HepG2 (cell line): ENCODE measurements around the gene EEF1AKMT4. TPM values are rescaled to one million over a fixed set of nuclear protein-coding genes. Genes with fewer than 3 reads are reported as not detected.

Experiments used
- KLF16 ChIP-seq, 2 experiments: sonication (generic) in 1 of 2; formaldehyde crosslinking in 1 of 2; IDR thresholded peaks; 2 replicates each; pipeline versions ENCODE4 v1.6.1 to v1.8.0; 2016 to 2023; ENCODE audit warnings: missing genetic modification reagents in 2 of 2, missing compliant biosample characterization in 1 of 2
- MEIS2 ChIP-seq: sonication (generic); formaldehyde crosslinking; IDR thresholded peaks from 2 replicates; pipeline ENCODE4 v1.9.0; 2021; ENCODE audit warnings: mild to moderate bottlenecking, missing genetic modification reagents
- NCOA2 ChIP-seq: sonication (generic); formaldehyde crosslinking; IDR thresholded peaks from 2 replicates; pipeline ENCODE4 v1.8.0; 2022; ENCODE audit warnings: inconsistent platforms
- RELA ChIP-seq: sonication (generic); formaldehyde crosslinking; IDR thresholded peaks from 2 replicates; pipeline ENCODE4 v1.4.0; 2020; ENCODE audit warnings: missing genetic modification reagents
- RFXANK ChIP-seq: IDR thresholded peaks from 2 replicates; pipeline ENCODE4 v1.6.1; 2016
- SNAI1 ChIP-seq: sonication (generic); formaldehyde crosslinking; IDR thresholded peaks from 2 replicates; pipeline ENCODE4 v1.5.0; 2020; ENCODE audit warnings: mild to moderate bottlenecking, missing genetic modification reagents, borderline replicate concordance
- TCF12 ChIP-seq, 2 experiments: fragments of 450-650 bp in 1 of 2; sonication (generic) in 1 of 2; formaldehyde crosslinking in 1 of 2; IDR thresholded peaks; 2 replicates each; pipeline versions ENCODE4 v1.6.1 to v1.8.0; 2017 to 2022; ENCODE audit warnings: antibody characterized with exemption in 1 of 2, mild to moderate bottlenecking in 1 of 2, missing genetic modification reagents in 1 of 2, moderate library complexity in 1 of 2
- TOPORS ChIP-seq: sonication (generic); formaldehyde crosslinking; IDR thresholded peaks from 2 replicates; pipeline ENCODE4 v1.8.0; 2023; ENCODE audit warnings: mild to moderate bottlenecking, missing genetic modification reagents
- U2AF2 ChIP-seq: fragments of 200-400 bp; formaldehyde crosslinking; IDR thresholded peaks from 2 replicates; pipeline ENCODE4 v1.6.1; 2017; ENCODE audit warnings: low read depth, mild to moderate bottlenecking, low read length
- ZNF121 ChIP-seq: sonication (generic); formaldehyde crosslinking; IDR thresholded peaks from 2 replicates; pipeline ENCODE4 v1.5.0; 2020; ENCODE audit warnings: mild to moderate bottlenecking, missing genetic modification reagents
- ZNF33A ChIP-seq: sonication (generic); formaldehyde crosslinking; IDR thresholded peaks from 2 replicates; pipeline ENCODE4 v1.5.1; 2020; ENCODE audit warnings: missing genetic modification reagents, mild to moderate bottlenecking, moderate library complexity, borderline replicate concordance
- ZNF564 ChIP-seq: sonication (generic); formaldehyde crosslinking; IDR thresholded peaks from 2 replicates; pipeline ENCODE4 v1.8.1; 2023; ENCODE audit warnings: mild to moderate bottlenecking, missing genetic modification reagents
- ZNF605 ChIP-seq: sonication (generic); formaldehyde crosslinking; IDR thresholded peaks from 2 replicates; pipeline ENCODE4 v1.8.0; 2022; ENCODE audit warnings: mild to moderate bottlenecking, missing genetic modification reagents
- ZNF614 ChIP-seq: IDR thresholded peaks from 2 replicates; pipeline ENCODE4 v1.6.1; 2018; ENCODE audit warnings: missing biosample characterization, missing genetic modification reagents, inconsistent platforms, borderline replicate concordance
- ZNF841 ChIP-seq: sonication (generic); formaldehyde crosslinking; IDR thresholded peaks from 2 replicates; pipeline ENCODE4 v1.8.1; 2023; ENCODE audit warnings: missing genetic modification reagents, borderline replicate concordance
- ZZZ3 ChIP-seq: sonication (generic); formaldehyde crosslinking; IDR thresholded peaks from 2 replicates; pipeline ENCODE4 v1.4.0; 2020; ENCODE audit warnings: missing genetic modification reagents, mild to moderate bottlenecking, borderline replicate concordance
- polyA plus RNA-seq, 8 experiments: library from polyadenylated mRNA; depleted of rRNA in 3 of 8; stranded (reverse) in 7 of 8; unstranded in 1 of 8; fragments of >200 nt; fragmentation: Illumina TruSeq in 4 of 8; extraction: Trizol in 4 of 8; gene quantifications; 2 replicates each; pipeline versions ENCODE4 v1.2.1 to v1.2.3, GENCODE V29; 2011 to 2016; ENCODE audit warnings: low read depth in 4 of 8, missing spikeins in 1 of 8, mixed read lengths in 1 of 8; ENCODE audit not compliant: insufficient read depth in 1 of 8
- total RNA-seq, 5 experiments: library from RNA; depleted of rRNA; stranded (reverse); fragments of >200 nt; fragmentation: Illumina TruSeq; extraction: Trizol; gene quantifications; 2 replicates each; pipeline ENCODE4 v1.2.3, GENCODE V29; 2016; ENCODE audit warnings: low read depth in 1 of 5
- TF ChIP-seq, protein P1 (sequence below): sonication (generic); formaldehyde crosslinking; IDR thresholded peaks from 2 replicates; pipeline ENCODE4 v1.4.0; 2020; ENCODE audit warnings: missing genetic modification reagents
- TF ChIP-seq, protein P2 (sequence below): sonication (generic); formaldehyde crosslinking; IDR thresholded peaks from 2 replicates; pipeline ENCODE4 v1.4.0; 2020; ENCODE audit warnings: missing genetic modification reagents
- TF ChIP-seq, protein P3 (sequence below): sonication (generic); formaldehyde crosslinking; IDR thresholded peaks from 2 replicates; pipeline ENCODE4 v1.4.0; 2020; ENCODE audit warnings: mild to moderate bottlenecking, missing genetic modification reagents
- TF ChIP-seq, protein P4 (sequence below): sonication (generic); formaldehyde crosslinking; IDR thresholded peaks from 2 replicates; pipeline ENCODE4 v1.4.0; 2020; ENCODE audit warnings: mild to moderate bottlenecking, missing genetic modification reagents

EEF1AKMT4 gene
- total and polyA plus RNA-seq, 2 of the 13 experiments (the other 11 are each of a cell fraction or from before 2014, with no cell fraction given): 13.1 to 15.8 TPM

DNA sequence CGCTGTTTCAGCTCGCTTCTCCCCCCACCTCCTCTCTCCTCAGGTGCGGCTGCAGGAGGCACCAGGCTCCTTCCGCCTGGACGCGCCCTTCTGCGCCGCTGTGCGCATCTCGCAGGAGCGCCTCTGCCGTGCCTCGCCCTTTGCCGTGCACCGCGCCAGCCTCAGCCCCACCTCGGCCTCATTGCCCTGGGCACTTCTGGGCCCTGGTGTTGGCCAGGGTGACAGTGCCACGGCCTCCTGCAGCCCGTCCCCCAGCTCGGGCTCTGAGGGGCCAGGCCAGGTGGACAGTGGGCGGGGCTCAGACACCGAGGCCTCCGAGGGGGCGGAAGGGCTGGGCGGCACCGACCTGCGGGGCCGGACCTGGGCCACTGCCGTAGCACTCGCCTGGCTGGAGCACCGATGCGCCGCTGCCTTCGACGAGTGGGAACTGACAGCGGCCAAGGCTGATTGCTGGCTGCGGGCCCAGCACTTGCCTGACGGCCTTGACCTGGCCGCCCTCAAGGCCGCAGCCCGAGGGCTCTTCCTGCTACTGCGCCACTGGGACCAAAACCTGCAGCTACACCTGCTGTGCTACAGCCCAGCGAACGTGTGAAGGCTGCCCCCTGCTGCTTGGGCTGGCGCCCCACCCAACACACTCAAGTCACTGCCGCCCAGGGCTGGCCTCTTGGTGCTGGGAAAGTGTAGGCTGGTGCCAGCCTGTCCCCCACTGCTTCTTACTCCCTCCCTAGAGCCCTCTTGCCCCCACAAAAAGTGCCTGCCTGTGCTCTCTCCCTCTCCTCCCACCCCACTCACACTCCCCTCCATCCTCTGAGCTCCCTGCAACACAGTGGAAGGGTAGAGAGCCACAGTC is 7.8 kb upstream of the EEF1AKMT4 start (continued):
- no peak for TF ChIP-seq TCF12 (IDR thresholded peaks at IDR 0.05)
- TF ChIP-seq TCF12 (CRISPR knock-in tag; IDR thresholded peaks at IDR 0.05): no peak; the same call in 1 of the 2 replicates
- peak; percentile 86 for TF ChIP-seq NCOA2 (CRISPR knock-in tag)
- peak; percentile 92 for TF ChIP-seq ZNF564 (CRISPR knock-in tag)
- peak; percentile 91 for TF ChIP-seq MEIS2 (CRISPR knock-in tag)
- peak; percentile 94 for TF ChIP-seq ZNF614 (CRISPR knock-in tag)
- peak in 1 of 2 experiments; percentile 98; a peak in 1 of 4 replicates for TF ChIP-seq KLF16 (CRISPR knock-in tag; IDR thresholded peaks at IDR 0.05)
- TF ChIP-seq, protein P1, sequence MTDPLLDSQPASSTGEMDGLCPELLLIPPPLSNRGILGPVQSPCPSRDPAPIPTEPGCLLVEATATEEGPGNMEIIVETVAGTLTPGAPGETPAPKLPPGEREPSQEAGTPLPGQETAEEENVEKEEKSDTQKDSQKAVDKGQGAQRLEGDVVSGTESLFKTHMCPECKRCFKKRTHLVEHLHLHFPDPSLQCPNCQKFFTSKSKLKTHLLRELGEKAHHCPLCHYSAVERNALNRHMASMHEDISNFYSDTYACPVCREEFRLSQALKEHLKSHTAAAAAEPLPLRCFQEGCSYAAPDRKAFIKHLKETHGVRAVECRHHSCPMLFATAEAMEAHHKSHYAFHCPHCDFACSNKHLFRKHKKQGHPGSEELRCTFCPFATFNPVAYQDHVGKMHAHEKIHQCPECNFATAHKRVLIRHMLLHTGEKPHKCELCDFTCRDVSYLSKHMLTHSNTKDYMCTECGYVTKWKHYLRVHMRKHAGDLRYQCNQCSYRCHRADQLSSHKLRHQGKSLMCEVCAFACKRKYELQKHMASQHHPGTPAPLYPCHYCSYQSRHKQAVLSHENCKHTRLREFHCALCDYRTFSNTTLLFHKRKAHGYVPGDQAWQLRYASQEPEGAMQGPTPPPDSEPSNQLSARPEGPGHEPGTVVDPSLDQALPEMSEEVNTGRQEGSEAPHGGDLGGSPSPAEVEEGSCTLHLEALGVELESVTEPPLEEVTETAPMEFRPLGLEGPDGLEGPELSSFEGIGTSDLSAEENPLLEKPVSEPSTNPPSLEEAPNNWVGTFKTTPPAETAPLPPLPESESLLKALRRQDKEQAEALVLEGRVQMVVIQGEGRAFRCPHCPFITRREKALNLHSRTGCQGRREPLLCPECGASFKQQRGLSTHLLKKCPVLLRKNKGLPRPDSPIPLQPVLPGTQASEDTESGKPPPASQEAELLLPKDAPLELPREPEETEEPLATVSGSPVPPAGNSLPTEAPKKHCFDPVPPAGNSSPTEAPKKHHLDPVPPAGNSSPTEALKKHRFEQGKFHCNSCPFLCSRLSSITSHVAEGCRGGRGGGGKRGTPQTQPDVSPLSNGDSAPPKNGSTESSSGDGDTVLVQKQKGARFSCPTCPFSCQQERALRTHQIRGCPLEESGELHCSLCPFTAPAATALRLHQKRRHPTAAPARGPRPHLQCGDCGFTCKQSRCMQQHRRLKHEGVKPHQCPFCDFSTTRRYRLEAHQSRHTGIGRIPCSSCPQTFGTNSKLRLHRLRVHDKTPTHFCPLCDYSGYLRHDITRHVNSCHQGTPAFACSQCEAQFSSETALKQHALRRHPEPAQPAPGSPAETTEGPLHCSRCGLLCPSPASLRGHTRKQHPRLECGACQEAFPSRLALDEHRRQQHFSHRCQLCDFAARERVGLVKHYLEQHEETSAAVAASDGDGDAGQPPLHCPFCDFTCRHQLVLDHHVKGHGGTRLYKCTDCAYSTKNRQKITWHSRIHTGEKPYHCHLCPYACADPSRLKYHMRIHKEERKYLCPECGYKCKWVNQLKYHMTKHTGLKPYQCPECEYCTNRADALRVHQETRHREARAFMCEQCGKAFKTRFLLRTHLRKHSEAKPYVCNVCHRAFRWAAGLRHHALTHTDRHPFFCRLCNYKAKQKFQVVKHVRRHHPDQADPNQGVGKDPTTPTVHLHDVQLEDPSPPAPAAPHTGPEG: peak; percentile 90
- TF ChIP-seq, protein P2, sequence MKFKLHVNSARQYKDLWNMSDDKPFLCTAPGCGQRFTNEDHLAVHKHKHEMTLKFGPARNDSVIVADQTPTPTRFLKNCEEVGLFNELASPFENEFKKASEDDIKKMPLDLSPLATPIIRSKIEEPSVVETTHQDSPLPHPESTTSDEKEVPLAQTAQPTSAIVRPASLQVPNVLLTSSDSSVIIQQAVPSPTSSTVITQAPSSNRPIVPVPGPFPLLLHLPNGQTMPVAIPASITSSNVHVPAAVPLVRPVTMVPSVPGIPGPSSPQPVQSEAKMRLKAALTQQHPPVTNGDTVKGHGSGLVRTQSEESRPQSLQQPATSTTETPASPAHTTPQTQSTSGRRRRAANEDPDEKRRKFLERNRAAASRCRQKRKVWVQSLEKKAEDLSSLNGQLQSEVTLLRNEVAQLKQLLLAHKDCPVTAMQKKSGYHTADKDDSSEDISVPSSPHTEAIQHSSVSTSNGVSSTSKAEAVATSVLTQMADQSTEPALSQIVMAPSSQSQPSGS (CRISPR knock-in tag): peak; percentile 81
- TF ChIP-seq, protein P3, sequence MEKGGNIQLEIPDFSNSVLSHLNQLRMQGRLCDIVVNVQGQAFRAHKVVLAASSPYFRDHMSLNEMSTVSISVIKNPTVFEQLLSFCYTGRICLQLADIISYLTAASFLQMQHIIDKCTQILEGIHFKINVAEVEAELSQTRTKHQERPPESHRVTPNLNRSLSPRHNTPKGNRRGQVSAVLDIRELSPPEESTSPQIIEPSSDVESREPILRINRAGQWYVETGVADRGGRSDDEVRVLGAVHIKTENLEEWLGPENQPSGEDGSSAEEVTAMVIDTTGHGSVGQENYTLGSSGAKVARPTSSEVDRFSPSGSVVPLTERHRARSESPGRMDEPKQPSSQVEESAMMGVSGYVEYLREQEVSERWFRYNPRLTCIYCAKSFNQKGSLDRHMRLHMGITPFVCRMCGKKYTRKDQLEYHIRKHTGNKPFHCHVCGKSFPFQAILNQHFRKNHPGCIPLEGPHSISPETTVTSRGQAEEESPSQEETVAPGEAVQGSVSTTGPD (CRISPR knock-in tag): no peak
- TF ChIP-seq ZNF121: peak; percentile 60; the same call in 1 of the 2 replicates
- TF ChIP-seq SNAI1 (CRISPR knock-in tag): peak; percentile 82; the same call in 1 of the 2 replicates
- TF ChIP-seq, protein P4, sequence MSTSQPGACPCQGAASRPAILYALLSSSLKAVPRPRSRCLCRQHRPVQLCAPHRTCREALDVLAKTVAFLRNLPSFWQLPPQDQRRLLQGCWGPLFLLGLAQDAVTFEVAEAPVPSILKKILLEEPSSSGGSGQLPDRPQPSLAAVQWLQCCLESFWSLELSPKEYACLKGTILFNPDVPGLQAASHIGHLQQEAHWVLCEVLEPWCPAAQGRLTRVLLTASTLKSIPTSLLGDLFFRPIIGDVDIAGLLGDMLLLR (CRISPR knock-in tag): no peak; the same call in 1 of the 2 replicates
- no peak for TF ChIP-seq ZNF33A (CRISPR knock-in tag)
- peak; percentile 99 for TF ChIP-seq TOPORS (CRISPR knock-in tag)
- no peak for TF ChIP-seq U2AF2
- peak; percentile 95 for TF ChIP-seq ZNF605
- no peak for TF ChIP-seq ZNF841
- peak; percentile 92; the same call in 1 of the 2 replicates for TF ChIP-seq RELA
- peak; percentile 55; the same call in 1 of the 2 replicates for TF ChIP-seq RFXANK (CRISPR knock-in tag)
- TF ChIP-seq ZZZ3 (CRISPR knock-in tag): peak; percentile 88; the same call in 1 of the 2 replicates
